WTC11 (cell line): ENCODE measurements around the gene MDM4. TPM values are rescaled to one million over a fixed set of nuclear protein-coding genes. Genes with fewer than 3 reads are reported as not detected.

Experiments used
- ATAC-seq: fragments of 200-7000 bp; cut with Tn5 transposase; 2 replicates; pipeline ENCODE4 v1.10.0; 2021; ENCODE audit warnings: mild to moderate bottlenecking, moderate library complexity
- CTCF ChIA-PET: fragments of 300-600 bp; sonication (Branson Sonifier 250); formaldehyde crosslinking; loops from one replicate; lab custom pipeline; 2021; ENCODE audit warnings: antibody characterized with exemption; lab: Charles Lee
- POLR2A ChIA-PET: fragments of 350-600 bp; sonication (Branson Sonifier 250); formaldehyde crosslinking; loops from one replicate; lab custom pipeline; 2021; ENCODE audit warnings: antibody characterized with exemption; lab: Charles Lee
- DNase-seq: peaks from one replicate; pipeline ENCODE4 v3.0.0; 2021; ENCODE audit warnings: low spot score
- H3K27ac Mint-ChIP-seq: 2 replicates; pipeline ENCODE4 v1.8.0; 2021; ENCODE audit warnings: mixed read lengths
- H3K27me3 Mint-ChIP-seq: 2 replicates; pipeline ENCODE4 v1.8.0; 2021; ENCODE audit warnings: low read depth, mild to moderate bottlenecking, moderate library complexity, mixed read lengths
- H3K36me3 Mint-ChIP-seq: 2 replicates; pipeline ENCODE4 v1.8.0; 2021; ENCODE audit warnings: mixed read lengths
- H3K4me1 Mint-ChIP-seq: 2 replicates; pipeline ENCODE4 v1.8.0; 2022; ENCODE audit warnings: mixed read lengths
- H3K4me3 Mint-ChIP-seq: 2 replicates; pipeline ENCODE4 v1.8.0; 2021; ENCODE audit warnings: mild to moderate bottlenecking, moderate library complexity, mixed read lengths
- H3K9me3 Mint-ChIP-seq: 2 replicates; pipeline ENCODE4 v1.8.0; 2021; ENCODE audit warnings: mixed read lengths
- ATF6 ChIP-seq: sonication (generic); formaldehyde crosslinking; IDR thresholded peaks from 2 replicates; pipeline ENCODE4 v1.8.1; 2023; ENCODE audit warnings: mild to moderate bottlenecking, missing genetic modification reagents
- CDX4 ChIP-seq: fragments of 250-450 bp; sonication (Bioruptor Pico); IDR thresholded peaks from 2 replicates; pipeline ENCODE4 v1.9.0; 2021; ENCODE audit warnings: moderate library complexity, mild to moderate bottlenecking, inconsistent platforms, borderline replicate concordance
- ESRRA ChIP-seq: sonication (generic); formaldehyde crosslinking; IDR thresholded peaks from 2 replicates; pipeline ENCODE4 v1.8.1; 2022; ENCODE audit warnings: mild to moderate bottlenecking, missing genetic modification reagents, borderline replicate concordance
- ETV6 ChIP-seq: sonication (generic); formaldehyde crosslinking; IDR thresholded peaks from 2 replicates; pipeline ENCODE4 v1.8.1; 2022; ENCODE audit warnings: mild to moderate bottlenecking, missing genetic modification reagents
- GTF2I ChIP-seq: fragments of 250-450 bp; sonication (Bioruptor Pico); conservative IDR thresholded peaks from 2 replicates; pipeline ENCODE4 v1.4.0; 2021; ENCODE audit warnings: mild to moderate bottlenecking
- HMGA2 ChIP-seq: fragments of 250-450 bp; sonication (Bioruptor Pico); IDR thresholded peaks from 2 replicates; pipeline ENCODE4 v1.4.0; 2021; ENCODE audit warnings: mild to moderate bottlenecking, moderate library complexity
- JAZF1 ChIP-seq: fragments of 250-450 bp; sonication (Bioruptor Pico); IDR thresholded peaks from 2 replicates; pipeline ENCODE4 v1.9.0; 2021; ENCODE audit warnings: moderate library complexity, mild to moderate bottlenecking, inconsistent platforms
- MAX ChIP-seq: sonication (generic); formaldehyde crosslinking; IDR thresholded peaks from 2 replicates; pipeline ENCODE4 v1.8.0; 2022; ENCODE audit warnings: mild to moderate bottlenecking, missing genetic modification reagents
- MXD4 ChIP-seq: fragments of 250-450 bp; sonication (Bioruptor Pico); IDR thresholded peaks from 2 replicates; pipeline ENCODE4 v1.8.0; 2021; ENCODE audit warnings: mild to moderate bottlenecking, moderate library complexity, borderline replicate concordance
- NFE2L1 ChIP-seq: sonication (generic); formaldehyde crosslinking; IDR thresholded peaks from 2 replicates; pipeline ENCODE4 v1.8.1; 2023; ENCODE audit warnings: missing genetic modification reagents
- NR2C2 ChIP-seq: sonication (generic); formaldehyde crosslinking; IDR thresholded peaks from 2 replicates; pipeline ENCODE4 v1.8.0; 2022; ENCODE audit warnings: mild to moderate bottlenecking, missing genetic modification reagents
- NR3C1 ChIP-seq: sonication (generic); formaldehyde crosslinking; conservative IDR thresholded peaks from 2 replicates; pipeline ENCODE4 v1.8.1; 2023; ENCODE audit warnings: low read depth, mild to moderate bottlenecking, missing genetic modification reagents
- OVOL2 ChIP-seq: fragments of 250-450 bp; sonication (Bioruptor Pico); IDR thresholded peaks from 2 replicates; pipeline ENCODE4 v1.9.0; 2021; ENCODE audit warnings: mild to moderate bottlenecking, borderline replicate concordance
- PREB ChIP-seq: sonication (generic); formaldehyde crosslinking; IDR thresholded peaks from 2 replicates; pipeline ENCODE4 v1.8.1; 2022; ENCODE audit warnings: mild to moderate bottlenecking, missing genetic modification reagents, moderate library complexity, borderline replicate concordance
- SMAD3 ChIP-seq: sonication (generic); formaldehyde crosslinking; IDR thresholded peaks from 2 replicates; pipeline ENCODE4 v1.8.0; 2022; ENCODE audit warnings: missing genetic modification reagents, mild to moderate bottlenecking, borderline replicate concordance
- SMAD4 ChIP-seq: sonication (generic); formaldehyde crosslinking; IDR thresholded peaks from 2 replicates; pipeline ENCODE4 v1.8.0; 2022; ENCODE audit warnings: mild to moderate bottlenecking, missing genetic modification reagents
- SOX15 ChIP-seq: fragments of 250-450 bp; sonication (Bioruptor Pico); IDR thresholded peaks from 2 replicates; pipeline ENCODE4 v1.9.0; 2021; ENCODE audit warnings: mild to moderate bottlenecking
- ZBTB43 ChIP-seq: sonication (generic); formaldehyde crosslinking; IDR thresholded peaks from 2 replicates; pipeline ENCODE4 v1.8.1; 2023; ENCODE audit warnings: mild to moderate bottlenecking, missing genetic modification reagents
- ZNF121 ChIP-seq: sonication (generic); formaldehyde crosslinking; IDR thresholded peaks from 2 replicates; pipeline ENCODE4 v1.8.0; 2023; ENCODE audit warnings: missing genetic modification reagents
- ZNF138 ChIP-seq: sonication (generic); formaldehyde crosslinking; conservative IDR thresholded peaks from 2 replicates; pipeline ENCODE4 v1.8.1; 2022; ENCODE audit warnings: mild to moderate bottlenecking, moderate library complexity, missing genetic modification reagents
- ZNF219 ChIP-seq: sonication (generic); formaldehyde crosslinking; IDR thresholded peaks from 2 replicates; pipeline ENCODE4 v1.8.0; 2023; ENCODE audit warnings: missing genetic modification reagents, mild to moderate bottlenecking, borderline replicate concordance
- ZNF232 ChIP-seq: sonication (generic); formaldehyde crosslinking; IDR thresholded peaks from 2 replicates; pipeline ENCODE4 v1.8.0; 2022; ENCODE audit warnings: mild to moderate bottlenecking, missing genetic modification reagents
- ZNF263 ChIP-seq: sonication (generic); formaldehyde crosslinking; IDR thresholded peaks from 2 replicates; pipeline ENCODE4 v1.8.1; 2022; ENCODE audit warnings: low read depth, mild to moderate bottlenecking, moderate library complexity, missing genetic modification reagents
- ZNF317 ChIP-seq: sonication (generic); formaldehyde crosslinking; IDR thresholded peaks from 2 replicates; pipeline ENCODE4 v1.8.1; 2023; ENCODE audit warnings: low read depth, mild to moderate bottlenecking, moderate library complexity, missing genetic modification reagents, borderline replicate concordance
- total RNA-seq: library from RNA; stranded (reverse); gene quantifications from 3 replicates; pipeline ENCODE4 v1.2.3, GENCODE V29; 2021

Gene MDM4
- total RNA-seq, 1 experiment from 2014 or later = 76.2 TPM

- DNase-seq (no peak), ATAC-seq (no peak)
- Mint-ChIP-seq H3K4me3 (no peak overlapping the region), H3K27ac (peak overlapping the region; percentile 5; the same call in 1 of the 2 replicates), H3K36me3 (peaks cover 86% of the 10 kb centered on the region)
- TF ChIP-seq OVOL2 (CRISPR knock-in tag) = no peak
- TF ChIP-seq NR3C1 (CRISPR knock-in tag) = no peak
- TF ChIP-seq ZNF219 = no peak
- TF ChIP-seq SMAD3 = no peak
- TF ChIP-seq ZBTB43 (CRISPR knock-in tag) = no peak
- TF ChIP-seq ETV6 (CRISPR knock-in tag) = no peak
- TF ChIP-seq SMAD4 = no peak
- TF ChIP-seq NR2C2 (CRISPR knock-in tag) = no peak
- TF ChIP-seq MXD4 (CRISPR knock-in tag) = no peak
- no peak for TF ChIP-seq HMGA2 (CRISPR knock-in tag)
- no peak for TF ChIP-seq SOX15 (CRISPR knock-in tag)
- no peak for TF ChIP-seq ZNF232
- no peak for TF ChIP-seq GTF2I (CRISPR knock-in tag)
- TF ChIP-seq, all 79 proteins: peak for 0
- Mint-ChIP-seq H3K27me3 (no peaks in the 10 kb centered on the region), H3K4me1 (no peaks in the 10 kb centered on the region), H3K9me3 (no peaks in the 10 kb centered on the region)
- CTCF ChIA-PET = no interaction called here
- POLR2A ChIA-PET = no interaction called here
These were observed 25.4 kb downstream of the MDM4 start for GRCh38 chr1:204541626-204542025.

GRCh38 chr1:204544321-204544720, 28.1 kb downstream of the MDM4 start:
- no peak for ATAC-seq
- Mint-ChIP-seq H3K27me3 (no peaks in the 10 kb centered on the region), H3K27ac (no peak overlapping the region; the same call in 1 of the 2 replicates), H3K36me3 (peaks cover 89% of the 10 kb centered on the region), H3K9me3 (no peaks in the 10 kb centered on the region), H3K4me1 (no peaks in the 10 kb centered on the region), H3K4me3 (no peak overlapping the region)
- DNase-seq = no peak
- TF ChIP-seq MAX (CRISPR knock-in tag) (no peak), CDX4 (CRISPR knock-in tag) (no peak), ZBTB43 (CRISPR knock-in tag) (no peak), ZNF121 (no peak), JAZF1 (CRISPR knock-in tag) (no peak), SMAD3 (no peak), ZNF138 (CRISPR knock-in tag) (no peak), ESRRA (CRISPR knock-in tag) (no peak), PREB (CRISPR knock-in tag) (no peak), SMAD4 (no peak), ZNF263 (CRISPR knock-in tag) (no peak), ZNF317 (CRISPR knock-in tag) (no peak), NFE2L1 (CRISPR knock-in tag) (no peak), OVOL2 (CRISPR knock-in tag) (no peak), ATF6 (CRISPR knock-in tag) (no peak), ETV6 (CRISPR knock-in tag) (no peak), GTF2I (CRISPR knock-in tag) (no peak)
- ChIA-PET CTCF (no interaction called here), POLR2A (no interaction called here)
